Lung (tissue), 12 donors: ENCODE results near the gene PCDH9. TPM values are rescaled to one million over a fixed set of nuclear protein-coding genes. Genes with fewer than 3 reads are reported as not detected.

Experiments used
- ATAC-seq: fragments of 200-7000 bp; cut with Tn5 transposase; one replicate; pipeline ENCODE4 v1.9.1; 2020; ENCODE audit warnings: moderate number of reproducible peaks; ENCODE audit not compliant: insufficient read depth, low FRiP score
- DNase-seq, 3 donors: peaks; one replicate each; pipeline ENCODE4 v3.0.0-alpha.2; 2013 to 2017
- H3K27ac ChIP-seq, 2 donors: one replicate each; pipeline ENCODE4 v1.5.1; 2013; ENCODE audit warnings: mild to moderate bottlenecking in 2 of 2, moderate library complexity in 2 of 2, control low read depth in 1 of 2, inconsistent platforms in 1 of 2, low read depth in 1 of 2, low read length in 1 of 2
- H3K27me3 ChIP-seq, 3 donors: one replicate each; pipeline ENCODE4 v1.5.1; 2013; ENCODE audit warnings: low read length in 2 of 3; ENCODE audit not compliant: control insufficient read depth in 3 of 3, insufficient read depth in 3 of 3
- H3K36me3 ChIP-seq, 4 donors: one replicate each; pipeline ENCODE4 v1.5.1; 2013; ENCODE audit warnings: low read length in 4 of 4, mild to moderate bottlenecking in 1 of 4, moderate library complexity in 1 of 4; ENCODE audit not compliant: control insufficient read depth in 4 of 4, insufficient read depth in 4 of 4
- H3K4me1 ChIP-seq, 5 donors: one replicate each; pipeline ENCODE4 v1.5.1; 2013; ENCODE audit warnings: low read length in 5 of 5, mild to moderate bottlenecking in 2 of 5, moderate library complexity in 1 of 5; ENCODE audit not compliant: control insufficient read depth in 5 of 5, insufficient read depth in 5 of 5
- H3K4me3 ChIP-seq: one replicate; pipeline ENCODE4 v1.5.1; 2013; ENCODE audit warnings: mild to moderate bottlenecking, control low read depth, moderate library complexity
- H3K9ac ChIP-seq, 2 donors: one replicate each; pipeline ENCODE4 v1.5.1; 2013; ENCODE audit warnings: low read length in 2 of 2, control low read depth in 1 of 2; ENCODE audit not compliant: insufficient read depth in 1 of 2
- H3K9me3 ChIP-seq, 4 donors: one replicate each; pipeline ENCODE4 v1.5.1; 2013; ENCODE audit warnings: low read length in 3 of 4, mild to moderate bottlenecking in 1 of 4, moderate library complexity in 1 of 4; ENCODE audit not compliant: control insufficient read depth in 4 of 4, insufficient read depth in 3 of 4
- WGBS, 2 donors: extraction: QIAGEN DNeasy Blood & Tissue Kit; methylation state at CpG; one replicate each; pipeline ENCODE4 v1.1.7; 2013; 5-methylcytosine and 5-hydroxymethylcytosine counted together
- polyA plus RNA-seq, 2 donors: library from polyadenylated mRNA; stranded (reverse); fragments of 200-250 nt; gene quantifications; one replicate each; pipeline ENCODE4 v1.2.1, GENCODE V29; 2013
- total RNA-seq, 2 donors: library from RNA; depleted of rRNA in 1 of 2; stranded (reverse); fragments of >200 nt in 1 of 2; gene quantifications; one replicate each; pipeline ENCODE4 v1.2.1, GENCODE V29; 2014 to 2021
- TF ChIP-seq, protein P1 (sequence below): IDR thresholded peaks from 2 replicates; pipeline ENCODE4 v1.5.1; 2012; ENCODE audit warnings: mild to moderate bottlenecking; ENCODE audit errors: control extremely low read depth, extremely low read depth
- donor health status: control.
- donor health status: control.
- donor health status: Bipolar disorder and iron deficiency.
- donor health status: healthy.
- donor health status: DM: yes; HTN: yes; CAD: no.

The PCDH9 gene
- total and polyA plus RNA-seq, 4 donors: 0.68 to 22.2 (median 4.1) TPM

DNA sequence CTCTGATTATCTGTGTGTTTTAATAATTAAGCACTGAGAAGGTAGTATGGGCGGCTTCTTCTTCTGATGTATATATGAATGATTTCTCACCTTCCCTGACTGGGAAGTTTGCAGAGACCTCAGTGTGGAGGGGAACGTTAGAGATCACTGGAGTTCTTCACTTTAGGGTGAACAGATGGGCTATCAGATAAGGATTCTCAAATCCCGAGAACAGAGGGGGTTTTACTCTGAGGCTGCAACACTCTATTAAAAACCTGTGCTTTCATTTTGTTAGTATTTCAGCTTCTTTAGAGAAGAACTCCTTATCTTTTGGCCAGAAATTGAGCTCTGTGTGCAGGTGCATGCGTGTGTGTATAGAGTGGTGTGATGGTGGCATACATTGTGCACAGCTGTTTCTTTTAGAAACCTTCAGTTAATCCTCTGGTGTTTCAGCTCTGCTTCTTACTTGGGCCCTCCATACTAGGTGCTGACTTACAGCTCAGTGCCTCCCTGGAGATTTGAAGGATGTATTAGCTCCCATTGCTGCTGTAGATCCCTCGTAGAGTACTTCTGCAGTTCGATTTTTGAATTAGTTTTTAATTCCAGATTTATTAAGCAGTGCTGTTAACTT, 45.3 kb upstream of the PCDH9 start:
- H3K4me3 ChIP-seq: no peak overlapping the region
- DNase-seq (no peak), ATAC-seq (no peak)
- no peak overlapping the region for H3K9ac ChIP-seq
- no peaks in the 10 kb centered on the region for H3K36me3 ChIP-seq
- TF ChIP-seq, protein P1, sequence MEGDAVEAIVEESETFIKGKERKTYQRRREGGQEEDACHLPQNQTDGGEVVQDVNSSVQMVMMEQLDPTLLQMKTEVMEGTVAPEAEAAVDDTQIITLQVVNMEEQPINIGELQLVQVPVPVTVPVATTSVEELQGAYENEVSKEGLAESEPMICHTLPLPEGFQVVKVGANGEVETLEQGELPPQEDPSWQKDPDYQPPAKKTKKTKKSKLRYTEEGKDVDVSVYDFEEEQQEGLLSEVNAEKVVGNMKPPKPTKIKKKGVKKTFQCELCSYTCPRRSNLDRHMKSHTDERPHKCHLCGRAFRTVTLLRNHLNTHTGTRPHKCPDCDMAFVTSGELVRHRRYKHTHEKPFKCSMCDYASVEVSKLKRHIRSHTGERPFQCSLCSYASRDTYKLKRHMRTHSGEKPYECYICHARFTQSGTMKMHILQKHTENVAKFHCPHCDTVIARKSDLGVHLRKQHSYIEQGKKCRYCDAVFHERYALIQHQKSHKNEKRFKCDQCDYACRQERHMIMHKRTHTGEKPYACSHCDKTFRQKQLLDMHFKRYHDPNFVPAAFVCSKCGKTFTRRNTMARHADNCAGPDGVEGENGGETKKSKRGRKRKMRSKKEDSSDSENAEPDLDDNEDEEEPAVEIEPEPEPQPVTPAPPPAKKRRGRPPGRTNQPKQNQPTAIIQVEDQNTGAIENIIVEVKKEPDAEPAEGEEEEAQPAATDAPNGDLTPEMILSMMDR: no peak
- no peaks in the 10 kb centered on the region for H3K27me3 ChIP-seq
- no peak overlapping the region for H3K27ac ChIP-seq
- 52 to 57% methylated on average over 6 of the region's 6 CpGs for WGBS, 2 donors
- H3K4me1 ChIP-seq: no peaks in the 10 kb centered on the region
- H3K9me3 ChIP-seq: no peaks in the 10 kb centered on the region

DNA sequence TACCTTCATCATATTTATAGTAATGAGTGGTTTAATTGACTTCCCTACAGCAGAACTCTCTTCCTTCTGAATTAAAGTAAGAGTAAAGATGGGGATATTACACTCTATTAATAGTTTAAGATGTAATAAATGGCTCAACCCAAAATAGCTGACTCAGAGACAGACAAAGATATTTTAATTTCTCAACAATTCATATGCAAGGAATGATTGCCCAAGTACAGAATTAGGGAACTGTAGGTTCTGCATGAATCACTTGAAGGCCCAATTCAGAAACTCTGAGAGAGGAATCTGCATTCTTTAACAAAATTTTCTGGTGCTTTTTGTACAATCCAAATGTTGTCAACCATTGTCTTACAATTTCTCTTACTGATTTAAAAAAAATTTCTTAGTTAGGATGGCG, 42.9 kb upstream of the PCDH9 start:
- H3K36me3 ChIP-seq: no peaks in the 10 kb centered on the region
- TF ChIP-seq, protein P1: no peak
- DNase-seq: no peak
- H3K27me3 ChIP-seq: no peaks in the 10 kb centered on the region
- whole genome bisulfite sequencing, 2 donors: 91 to 96% methylated on average over 1 of the region's 1 CpG
- ATAC-seq: no peak
- H3K4me1 ChIP-seq: no peaks in the 10 kb centered on the region
- H3K9ac ChIP-seq: no peak overlapping the region
- no peak overlapping the region for H3K27ac ChIP-seq
- no peaks in the 10 kb centered on the region for H3K9me3 ChIP-seq
- no peak overlapping the region for H3K4me3 ChIP-seq

DNA sequence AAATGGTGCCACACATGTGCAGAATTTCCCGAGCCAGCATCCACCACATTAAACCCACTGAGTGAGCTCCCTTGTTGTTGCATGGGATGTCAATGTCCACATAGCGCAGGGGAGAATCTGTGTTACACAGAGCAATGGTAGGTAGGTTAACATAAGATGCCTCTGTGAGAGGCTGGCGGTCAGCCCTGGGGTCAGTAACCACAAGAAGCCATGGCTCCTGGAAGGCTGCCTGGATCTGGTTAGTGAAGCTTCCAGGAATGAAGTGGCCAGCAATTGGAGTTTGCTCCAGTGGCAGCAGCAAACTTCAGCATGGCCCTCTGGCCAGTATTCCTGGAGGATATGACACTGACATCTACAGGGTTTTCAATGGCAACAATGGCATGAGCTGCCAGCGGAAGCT, 37.0 kb upstream of the PCDH9 start:
- H3K9ac ChIP-seq: no peak overlapping the region
- H3K4me3 ChIP-seq: no peak overlapping the region
- H3K27me3 ChIP-seq: no peaks in the 10 kb centered on the region
- H3K9me3 ChIP-seq: peaks cover 0 to 2% (median 1%) of the 10 kb centered on the region in 4 donors
- no peaks in the 10 kb centered on the region for H3K4me1 ChIP-seq
- no peak overlapping the region for H3K27ac ChIP-seq
- ATAC-seq: no peak
- no peak for DNase-seq
- TF ChIP-seq, protein P1: no peak
- H3K36me3 ChIP-seq: no peaks in the 10 kb centered on the region
- WGBS, 2 donors: 94 to 98% methylated on average over 4 of the region's 4 CpGs

DNA sequence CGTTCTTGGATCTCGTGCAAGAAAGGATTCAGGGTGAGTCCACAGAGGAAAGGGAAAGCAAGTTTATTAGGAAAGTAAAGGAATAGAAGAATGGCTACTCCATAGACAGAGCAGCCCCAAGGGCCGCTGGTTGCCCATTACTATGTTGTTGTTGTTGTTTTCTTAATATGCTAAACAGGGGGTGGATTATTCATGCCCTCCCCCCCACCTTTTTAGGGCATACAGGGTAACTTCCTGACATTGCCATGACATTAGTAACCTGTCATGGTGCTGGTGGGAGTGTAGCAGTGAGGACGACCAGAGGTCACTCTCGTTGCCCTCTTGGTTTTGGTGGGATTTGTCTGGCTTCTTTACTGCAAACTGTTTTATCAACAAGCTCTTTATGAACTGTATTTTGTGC, 29.1 kb upstream of the PCDH9 start:
- WGBS, 2 donors: 89 to 90% methylated on average over 5 of the region's 5 CpGs
- no peak for DNase-seq
- ATAC-seq: no peak
- Histone ChIP-seq H3K9me3 (no peaks in the 10 kb centered on the region), H3K9ac (no peak overlapping the region), H3K27ac (no peak overlapping the region), H3K4me3 (peak overlapping the region; percentile 21), H3K36me3 (no peaks in the 10 kb centered on the region), H3K27me3 (no peaks in the 10 kb centered on the region), H3K4me1 (no peaks in the 10 kb centered on the region)
- TF ChIP-seq, protein P1: no peak
